Measurements from ENCODE around the gene FAM229A.

GRCh38 chr1:32329931-32330466 lies 32.3 kb downstream of the FAM229A start:
- TF ChIP-seq CTCF (IDR thresholded peaks at IDR 0.05) (no peak), POLR2A (IDR thresholded peaks at IDR 0.05) (no peak)
